Measurements from ENCODE around the gene HCFC1. TPM values are rescaled to one million over a fixed set of nuclear protein-coding genes. Genes with fewer than 3 reads are reported as not detected.
A peak's percentile ranks its signal among the peaks of the same experiment; 100 is the strongest.

Gene HCFC1
- total and polyA plus RNA-seq, 9 of the 15 experiments (the other 6 are each of a cell fraction or from before 2014, with no cell fraction given): 2.8 to 133 (median 17.1) TPM

- TF ChIP-seq ZNF592 (IDR thresholded peaks at IDR 0.05) (no peak), CHCHD3 (CRISPR knock-in tag; IDR thresholded peaks at IDR 0.05) (no peak), CGGBP1 (CRISPR knock-in tag; IDR thresholded peaks at IDR 0.05) (no peak), ZNF239 (CRISPR knock-in tag; IDR thresholded peaks at IDR 0.05) (no peak), ATF1 (CRISPR knock-in tag; IDR thresholded peaks at IDR 0.05) (no peak), ATF1 (tag; IDR thresholded peaks at IDR 0.05) (no peak), MAFK (IDR thresholded peaks at IDR 0.05; ENCODE audit: low read length) (no peak), ETV6 (IDR thresholded peaks at IDR 0.05; ENCODE audit: borderline replicate concordance in 1 of 2, low read depth in 2 of 2, low read length in 1 of 2) (no peak), ETV6 (CRISPR knock-in tag; IDR thresholded peaks at IDR 0.05; ENCODE audit: borderline replicate concordance) (no peak), ZNF445 (CRISPR knock-in tag; IDR thresholded peaks at IDR 0.05; ENCODE audit: low read depth) (no peak), U2AF2 (optimal IDR thresholded peaks at IDR 0.05; ENCODE audit: low read depth, low read length) (no peak), VEZF1 (CRISPR knock-in tag; IDR thresholded peaks at IDR 0.05) (peak; percentile 90), RBBP5 (IDR thresholded peaks at IDR 0.05; ENCODE audit: borderline replicate concordance, insufficient read depth, low read length, poor library complexity, severe bottlenecking) (no peak), HES1 (IDR thresholded peaks at IDR 0.05; ENCODE audit: low read depth) (no peak), HEY1 (CRISPR knock-in tag; IDR thresholded peaks at IDR 0.05; ENCODE audit: borderline replicate concordance) (no peak), USF2 (CRISPR knock-in tag; IDR thresholded peaks at IDR 0.05) (no peak)
These were observed 70.5 kb downstream of the HCFC1 start (continued) for GRCh38 chrX:153900831-153901752.
